ENCODE results near the gene KRT79. TPM values are rescaled to one million over a fixed set of nuclear protein-coding genes. Genes with fewer than 3 reads are reported as not detected.

Gene KRT79
- total and polyA plus RNA-seq, 2 of the 8 experiments (the other 6 are each of a cell fraction or from before 2014, with no cell fraction given), result not detected

GRCh38 chr12:52787324-52788191, 46.6 kb downstream of the KRT79 start:
- FAIRE-seq, result no peak
- TF ChIP-seq ASH2L (IDR thresholded peaks at IDR 0.05; ENCODE audit: low read length) (no peak), ZNF274 (IDR thresholded peaks at IDR 0.05; ENCODE audit: borderline replicate concordance, extremely low read depth, low read length) (no peak), EZH2 (IDR thresholded peaks at IDR 0.05; ENCODE audit: low read depth, low read length, severe bottlenecking) (no peak), GTF2F1 (IDR thresholded peaks at IDR 0.05; ENCODE audit: borderline replicate concordance, low read depth, low read length) (no peak), FOSL1 (IDR thresholded peaks at IDR 0.05; ENCODE audit: insufficient read depth, low read depth, low read length) (no peak), SIN3A (conservative IDR thresholded peaks at IDR 0.05 in 1 of 2, IDR thresholded peaks at IDR 0.05 in 1 of 2; ENCODE audit: low read depth in 1 of 2, low read length in 2 of 2) (no peak), KDM4A (IDR thresholded peaks at IDR 0.05; ENCODE audit: low read depth, low read length, severe bottlenecking) (no peak), TAF1 (IDR thresholded peaks at IDR 0.05; ENCODE audit: low read depth, low read length) (no peak), BACH1 (IDR thresholded peaks at IDR 0.05; ENCODE audit: low read length) (no peak), CTBP2 (IDR thresholded peaks at IDR 0.05; ENCODE audit: borderline replicate concordance, insufficient read depth, insufficient read length, low read length) (no peak), JUN (IDR thresholded peaks at IDR 0.05; ENCODE audit: low read depth, low read length) (no peak), MAFK (IDR thresholded peaks at IDR 0.05; ENCODE audit: low read depth, low read length) (no peak), CHD1 (IDR thresholded peaks at IDR 0.05; ENCODE audit: low read depth, low read length) (no peak)

More at GRCh38 chr12:52787324-52788191, 46.6 kb downstream of the KRT79 start:
- no peak overlapping the region for H3K4me2 ChIP-seq (ENCODE audit: insufficient read depth in 1 of 2, low read depth in 2 of 2, low read length in 2 of 2)
- no peak overlapping the region for H3K9ac ChIP-seq (replicated peaks in 1 of 4; ENCODE audit: extremely low read depth in 1 of 4, low read depth in 3 of 4, low read length in 3 of 4)
- ChIA-PET CTCF (ENCODE audit: partially characterized antibody) (interaction anchor here (0.7 to 2.2 kb wide), 5 partner anchors 8 to 587 kb away, joined by 3 to 6 read pairs (median 3); no protein-coding TSS in a partner anchor), POLR2A (ENCODE audit: partially characterized antibody) (no interaction called here)
- no peak overlapping the region for H3K18ac ChIP-seq (ENCODE audit: extremely low read depth, low read length)
- no peak overlapping the region for H3K56ac ChIP-seq (replicated peaks; ENCODE audit: insufficient read length, low read depth, low read length)
- no peak overlapping the region for H2BK20ac ChIP-seq (ENCODE audit: low read length)
- H4K8ac ChIP-seq (ENCODE audit: extremely low read depth, insufficient read depth, low read length), result peak overlapping the region; percentile 19; the same call in 1 of the 2 replicates
- H2BK12ac ChIP-seq (ENCODE audit: low read depth, low read length), result no peak overlapping the region
- H3K27me3 ChIP-seq (replicated peaks in 1 of 4; ENCODE audit: control insufficient read depth in 3 of 4, extremely low read depth in 1 of 4, insufficient read depth in 3 of 4, low read length in 3 of 4), result no peaks in the 10 kb centered on the region
- no peak overlapping the region for H4K91ac ChIP-seq (replicated peaks; ENCODE audit: insufficient read length, low read length)
- H2AK5ac ChIP-seq (ENCODE audit: low read depth, low read length), result no peak overlapping the region
- H2AFZ ChIP-seq (ENCODE audit: low read length), result no peak overlapping the region
- H3K9me3 ChIP-seq (ENCODE audit: insufficient read depth in 2 of 2, low read depth in 1 of 2, low read length in 1 of 2), result no peaks in the 10 kb centered on the region
- H4K20me1 ChIP-seq (replicated peaks in 1 of 2; ENCODE audit: control insufficient read depth in 1 of 2, insufficient read depth in 2 of 2, low read length in 2 of 2), result no peaks in the 10 kb centered on the region
- H3K4me3 ChIP-seq (ENCODE audit: extremely low read depth in 1 of 4, insufficient read depth in 2 of 4, low read depth in 3 of 4, low read length in 4 of 4), result no peak overlapping the region
- no peaks in the 10 kb centered on the region for H3K79me2 ChIP-seq (ENCODE audit: control insufficient read depth in 1 of 2, insufficient read depth in 2 of 2, low read length in 2 of 2)
- H3K27ac ChIP-seq (ENCODE audit: low read depth, low read length), result no peak overlapping the region
- no peak overlapping the region for H3K23ac ChIP-seq (ENCODE audit: insufficient read length)
- no peaks in the 10 kb centered on the region for H3K4me1 ChIP-seq (replicated peaks in 1 of 4; ENCODE audit: control insufficient read depth in 3 of 4, insufficient read depth in 4 of 4, low read length in 3 of 4)
- no peaks in the 10 kb centered on the region for H3K79me1 ChIP-seq (ENCODE audit: low read depth, low read length)
- WGBS, 2 experiments (ENCODE audit: extremely low coverage in 1 of 2, insufficient coverage in 1 of 2, insufficient read length in 1 of 2, insufficient replicate concordance in 2 of 2, low coverage in 1 of 2, low lambda C conversion rate in 2 of 2, missing lambda C conversion rate in 1 of 2), result 87% methylated on average over 6 of the region's 6 CpGs; no CpG with 5 or more reads in 1 of the 2 experiments
- no peak overlapping the region for H2BK5ac ChIP-seq (ENCODE audit: low read depth, low read length)
- no peaks in the 10 kb centered on the region for H3K23me2 ChIP-seq (ENCODE audit: low read depth, low read length)
- no peaks in the 10 kb centered on the region for H3K36me3 ChIP-seq (ENCODE audit: control insufficient read depth in 2 of 4, insufficient read depth in 4 of 4, low read length in 3 of 4)
- no peak for DNase-seq (ENCODE audit: low read depth in 1 of 2, low spot score in 2 of 2)
- H4K5ac ChIP-seq (ENCODE audit: insufficient read length, low read depth, low read length), result no peak overlapping the region
- no peak overlapping the region for H3K4ac ChIP-seq (replicated peaks; ENCODE audit: insufficient read length, low read depth, low read length)
- H2BK120ac ChIP-seq (replicated peaks; ENCODE audit: low read depth, low read length), result no peak overlapping the region
- H3K14ac ChIP-seq (ENCODE audit: insufficient read length), result no peak overlapping the region
- H2BK15ac ChIP-seq (ENCODE audit: low read length), result no peak overlapping the region

All from H1 (cell line).